WTC11 (cell line): ENCODE measurements around the gene ZNF225. TPM values are rescaled to one million over a fixed set of nuclear protein-coding genes. Genes with fewer than 3 reads are reported as not detected.

ENCODE experiments used
- ATAC-seq: fragments of 200-7000 bp; cut with Tn5 transposase; 2 replicates; pipeline ENCODE4 v1.10.0; 2021; ENCODE audit warnings: mild to moderate bottlenecking, moderate library complexity
- CTCF ChIA-PET: fragments of 300-600 bp; sonication (Branson Sonifier 250); formaldehyde crosslinking; loops from one replicate; lab custom pipeline; 2021; ENCODE audit warnings: antibody characterized with exemption; lab: Charles Lee
- POLR2A ChIA-PET: fragments of 350-600 bp; sonication (Branson Sonifier 250); formaldehyde crosslinking; loops from one replicate; lab custom pipeline; 2021; ENCODE audit warnings: antibody characterized with exemption; lab: Charles Lee
- DNase-seq: peaks from one replicate; pipeline ENCODE4 v3.0.0; 2021; ENCODE audit warnings: low spot score
- H3K27ac Mint-ChIP-seq: 2 replicates; pipeline ENCODE4 v1.8.0; 2021; ENCODE audit warnings: mixed read lengths
- H3K27me3 Mint-ChIP-seq: 2 replicates; pipeline ENCODE4 v1.8.0; 2021; ENCODE audit warnings: low read depth, mild to moderate bottlenecking, moderate library complexity, mixed read lengths
- H3K36me3 Mint-ChIP-seq: 2 replicates; pipeline ENCODE4 v1.8.0; 2021; ENCODE audit warnings: mixed read lengths
- H3K4me1 Mint-ChIP-seq: 2 replicates; pipeline ENCODE4 v1.8.0; 2022; ENCODE audit warnings: mixed read lengths
- H3K4me3 Mint-ChIP-seq: 2 replicates; pipeline ENCODE4 v1.8.0; 2021; ENCODE audit warnings: mild to moderate bottlenecking, moderate library complexity, mixed read lengths
- H3K9me3 Mint-ChIP-seq: 2 replicates; pipeline ENCODE4 v1.8.0; 2021; ENCODE audit warnings: mixed read lengths
- AR ChIP-seq: fragments of 250-450 bp; sonication (Bioruptor Pico); IDR thresholded peaks from 2 replicates; pipeline ENCODE4 v1.9.0; 2021; ENCODE audit warnings: mild to moderate bottlenecking
- CBFB ChIP-seq: sonication (generic); formaldehyde crosslinking; IDR thresholded peaks from 2 replicates; pipeline ENCODE4 v1.8.1; 2022; ENCODE audit warnings: mild to moderate bottlenecking, low read depth, missing genetic modification reagents
- CDX4 ChIP-seq: fragments of 250-450 bp; sonication (Bioruptor Pico); IDR thresholded peaks from 2 replicates; pipeline ENCODE4 v1.9.0; 2021; ENCODE audit warnings: moderate library complexity, mild to moderate bottlenecking, inconsistent platforms, borderline replicate concordance
- CREB1 ChIP-seq: sonication (generic); formaldehyde crosslinking; IDR thresholded peaks from 2 replicates; pipeline ENCODE4 v1.8.0; 2023; ENCODE audit warnings: mild to moderate bottlenecking, missing genetic modification reagents
- CTCF ChIP-seq: fragments of 200-600 bp; IDR thresholded peaks from 2 replicates; pipeline ENCODE4 v1.8.0; 2022; ENCODE audit warnings: antibody characterized with exemption
- GRHL2 ChIP-seq: fragments of 250-450 bp; sonication (Bioruptor Pico); IDR thresholded peaks from 2 replicates; pipeline ENCODE4 v1.8.0; 2022; ENCODE audit warnings: mild to moderate bottlenecking, moderate library complexity; ENCODE audit not compliant: insufficient replicate concordance, severe bottlenecking
- IRF1 ChIP-seq: sonication (generic); formaldehyde crosslinking; IDR thresholded peaks from 2 replicates; pipeline ENCODE4 v1.8.0; 2023; ENCODE audit warnings: missing genetic modification reagents
- NR2C2 ChIP-seq: sonication (generic); formaldehyde crosslinking; IDR thresholded peaks from 2 replicates; pipeline ENCODE4 v1.8.0; 2022; ENCODE audit warnings: mild to moderate bottlenecking, missing genetic modification reagents
- OVOL2 ChIP-seq: fragments of 250-450 bp; sonication (Bioruptor Pico); IDR thresholded peaks from 2 replicates; pipeline ENCODE4 v1.9.0; 2021; ENCODE audit warnings: mild to moderate bottlenecking, borderline replicate concordance
- PRRX2 ChIP-seq: fragments of 250-450 bp; sonication (Bioruptor Pico); IDR thresholded peaks from 2 replicates; pipeline ENCODE4 v1.8.0; 2021; ENCODE audit warnings: mild to moderate bottlenecking
- SOX15 ChIP-seq: fragments of 250-450 bp; sonication (Bioruptor Pico); IDR thresholded peaks from 2 replicates; pipeline ENCODE4 v1.9.0; 2021; ENCODE audit warnings: mild to moderate bottlenecking
- STAT6 ChIP-seq: sonication (generic); formaldehyde crosslinking; conservative IDR thresholded peaks from 2 replicates; pipeline ENCODE4 v1.8.1; 2023; ENCODE audit warnings: mild to moderate bottlenecking, low read depth, missing genetic modification reagents, moderate library complexity
- TCF7 ChIP-seq: sonication (generic); formaldehyde crosslinking; IDR thresholded peaks from 2 replicates; pipeline ENCODE4 v1.8.0; 2022; ENCODE audit warnings: mild to moderate bottlenecking, low read depth, missing genetic modification reagents, moderate library complexity
- TEAD4 ChIP-seq: sonication (generic); formaldehyde crosslinking; IDR thresholded peaks from 2 replicates; pipeline ENCODE4 v1.8.0; 2022; ENCODE audit warnings: mild to moderate bottlenecking, missing genetic modification reagents
- ZNF281 ChIP-seq: sonication (generic); formaldehyde crosslinking; IDR thresholded peaks from 2 replicates; pipeline ENCODE4 v1.8.0; 2023; ENCODE audit warnings: mild to moderate bottlenecking, missing genetic modification reagents
- ZNF423 ChIP-seq: fragments of 250-450 bp; sonication (Bioruptor Pico); IDR thresholded peaks from 2 replicates; pipeline ENCODE4 v2.1.2; 2022; ENCODE audit warnings: mild to moderate bottlenecking, moderate library complexity
- ZNF425 ChIP-seq: fragments of 250-450 bp; sonication (Bioruptor Pico); conservative IDR thresholded peaks from 2 replicates; pipeline ENCODE4 v1.9.0; 2021; ENCODE audit warnings: mild to moderate bottlenecking
- ZSCAN18 ChIP-seq: fragments of 250-450 bp; sonication (Bioruptor Pico); IDR thresholded peaks from 2 replicates; pipeline ENCODE4 v2.1.2; 2022; ENCODE audit warnings: mild to moderate bottlenecking, moderate library complexity
- total RNA-seq: library from RNA; stranded (reverse); gene quantifications from 3 replicates; pipeline ENCODE4 v1.2.3, GENCODE V29; 2021

The ZNF225 gene
- total RNA-seq, 1 experiment from 2014 or later = 3.9 TPM

GRCh38 chr19:44151491-44151890 lies 38.3 kb downstream of the ZNF225 start (continued):
- TF ChIP-seq IRF1 (no peak), SOX15 (CRISPR knock-in tag) (no peak), TCF7 (CRISPR knock-in tag) (no peak), ZSCAN18 (no peak), AR (no peak), ZNF281 (CRISPR knock-in tag) (no peak)

GRCh38 chr19:44156475-44156874 lies 43.3 kb downstream of the ZNF225 start:
- H3K9me3 Mint-ChIP-seq = peaks cover 40% of the 10 kb centered on the region
- no peak overlapping the region for H3K27ac Mint-ChIP-seq
- H3K4me1 Mint-ChIP-seq = no peaks in the 10 kb centered on the region
- H3K27me3 Mint-ChIP-seq = peaks cover 9% of the 10 kb centered on the region
- TF ChIP-seq ZNF423 (CRISPR knock-in tag) (no peak), OVOL2 (CRISPR knock-in tag) (no peak), CDX4 (CRISPR knock-in tag) (no peak), TEAD4 (CRISPR knock-in tag) (no peak), CTCF (no peak), CREB1 (CRISPR knock-in tag) (no peak)
- TF ChIP-seq, all 79 proteins: peak for 0
- H3K4me3 Mint-ChIP-seq = no peak overlapping the region
- DNase-seq (no peak), ATAC-seq (no peak)
- peaks cover 53% of the 10 kb centered on the region for H3K36me3 Mint-ChIP-seq
- POLR2A ChIA-PET = no interaction called here
- CTCF ChIA-PET = no interaction called here

GRCh38 chr19:44163789-44164188 lies 50.6 kb downstream of the ZNF225 start:
- ChIA-PET POLR2A (interaction anchor here (1.3 kb wide), 1 partner anchor 50 kb away, joined by 8 read pairs; the partner anchor contains the start of gene ZNF225), CTCF (interaction anchor here (0.8 kb wide), 1 partner anchor 23 kb away, joined by 4 read pairs; no protein-coding TSS in a partner anchor)
- Mint-ChIP-seq H3K4me1 (peaks cover 7% of the 10 kb centered on the region), H3K9me3 (peaks cover 10% of the 10 kb centered on the region), H3K36me3 (peaks cover 23% of the 10 kb centered on the region), H3K27me3 (peaks cover 13% of the 10 kb centered on the region; the same call in 1 of the 2 replicates), H3K4me3 (no peak overlapping the region), H3K27ac (no peak overlapping the region)
- ATAC-seq (no peak), DNase-seq (no peak)
- no peak for TF ChIP-seq GRHL2
- TF ChIP-seq NR2C2 (CRISPR knock-in tag) = no peak
- no peak for TF ChIP-seq PRRX2 (CRISPR knock-in tag)
- TF ChIP-seq ZNF423 (CRISPR knock-in tag) = no peak
- TF ChIP-seq ZNF425 (CRISPR knock-in tag) = no peak
- no peak for TF ChIP-seq CBFB (CRISPR knock-in tag)
- no peak for TF ChIP-seq STAT6 (CRISPR knock-in tag)
